NCI-H1092 (cell line): ENCODE measurements around the gene MEGF11.

Source experiments
- DNase-seq: peaks from one replicate; lab custom pipeline; 2025; lab: John Stamatoyannopoulos, UW

Gene MEGF11

GRCh38 chr15:66112388-66112787, 141.2 kb downstream of the MEGF11 start:
- no peak for DNase-seq

GRCh38 chr15:66111363-66111762, 142.2 kb downstream of the MEGF11 start:
- no peak for DNase-seq

- DNase-seq = no peak
Measured at GRCh38 chr15:66110864-66111263, 142.7 kb downstream of the MEGF11 start.

- DNase-seq = no peak
Measured at GRCh38 chr15:66109826-66110225, 143.7 kb downstream of the MEGF11 start.

GRCh38 chr15:66108483-66109265, 144.9 kb downstream of the MEGF11 start:
- no peak for DNase-seq

GRCh38 chr15:66107070-66107469, 146.5 kb downstream of the MEGF11 start:
- no peak for DNase-seq

- DNase-seq = no peak
Measured at GRCh38 chr15:66105286-66106265, 148.0 kb downstream of the MEGF11 start.

GRCh38 chr15:66103293-66103590, 150.3 kb downstream of the MEGF11 start:
- no peak for DNase-seq

GRCh38 chr15:66102563-66103292, 150.8 kb downstream of the MEGF11 start:
- DNase-seq = no peak

GRCh38 chr15:66101715-66102395, 151.7 kb downstream of the MEGF11 start:
- no peak for DNase-seq

- no peak for DNase-seq
Measured at GRCh38 chr15:66100761-66101160, 152.8 kb downstream of the MEGF11 start.

GRCh38 chr15:66099950-66100671, 153.4 kb downstream of the MEGF11 start:
- no peak for DNase-seq

- DNase-seq = no peak
Measured at GRCh38 chr15:66098022-66098363, 155.6 kb downstream of the MEGF11 start.

GRCh38 chr15:66097151-66098021, 156.2 kb downstream of the MEGF11 start:
- no peak for DNase-seq

- no peak for DNase-seq
Measured at GRCh38 chr15:66096688-66097058, 156.9 kb downstream of the MEGF11 start.

- no peak for DNase-seq
Measured at GRCh38 chr15:66095871-66096687, 157.5 kb downstream of the MEGF11 start.

- DNase-seq = no peak
Measured at GRCh38 chr15:66094331-66094730, 159.2 kb downstream of the MEGF11 start.

- no peak for DNase-seq
Measured at GRCh38 chr15:66092053-66093016, 161.2 kb downstream of the MEGF11 start.
